ENCODE data around the gene AK1. TPM values are rescaled to one million over a fixed set of nuclear protein-coding genes. Genes with fewer than 3 reads are reported as not detected.
"Not testable (repeated sequence)": the region's sequence is repeated elsewhere in the genome, so short reads cannot be mapped to it uniquely, and the experiment has no call there.

AK1 gene
- total and polyA plus RNA-seq, 2 donors (not counting 3 experiments of a cell fraction or from before 2014, with no cell fraction given) = 115 to 148 TPM

DNA sequence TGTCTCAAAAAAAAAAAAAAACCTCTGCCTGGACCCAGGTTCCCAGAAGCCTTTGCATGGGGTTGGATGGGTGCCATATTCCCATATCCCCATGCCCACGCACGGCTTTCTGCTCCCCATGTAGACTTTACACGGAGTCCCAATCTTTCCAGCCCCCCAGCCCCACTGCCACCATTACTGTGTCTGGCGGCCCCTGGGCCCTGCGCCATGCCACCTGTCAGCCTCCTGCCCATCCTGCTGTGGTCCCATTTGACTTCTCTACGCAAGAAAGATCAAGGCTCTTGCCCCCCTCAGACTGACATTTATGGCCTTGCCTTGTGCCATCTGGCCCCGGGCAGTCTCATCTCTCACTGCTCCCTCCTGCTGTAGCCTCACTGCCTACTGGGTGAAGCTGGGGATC is 6.5 kb upstream of the AK1 start:
- Histone ChIP-seq H4K20me1 (replicated peaks; ENCODE audit: control insufficient read depth, extremely low read depth, insufficient read depth, low read length) (no peaks in the 10 kb centered on the region), H3K9me3 (replicated peaks; ENCODE audit: control insufficient read depth, insufficient read depth, low read length) (no peaks in the 10 kb centered on the region), H3K4me3 (replicated peaks in 1 of 3; ENCODE audit: insufficient read depth in 1 of 3, low read depth in 1 of 3, low read length in 3 of 3) (no peak overlapping the region), H3K9me1 (replicated peaks; ENCODE audit: control insufficient read depth, extremely low read depth, insufficient read depth, low read length) (no peaks in the 10 kb centered on the region), H2AFZ (ENCODE audit: low read depth, low read length) (no peak overlapping the region), H3K4me2 (ENCODE audit: insufficient read depth, low read length) (no peak overlapping the region), H3K27me3 (ENCODE audit: control insufficient read depth in 2 of 2, insufficient read depth in 2 of 2, low read length in 2 of 2) (no peaks in the 10 kb centered on the region), H3K79me2 (ENCODE audit: control insufficient read depth, insufficient read depth, low read length) (no peaks in the 10 kb centered on the region), H3K9ac (replicated peaks; ENCODE audit: extremely low read depth, insufficient read depth, low read length) (no peak overlapping the region), H3K36me3 (ENCODE audit: control insufficient read depth in 2 of 2, extremely low read depth in 1 of 2, insufficient read depth in 2 of 2, low read length in 2 of 2) (peaks cover 8 to 14% of the 10 kb centered on the region in 2 experiments), H3K27ac (ENCODE audit: insufficient read depth, low read depth, low read length) (no peak overlapping the region), H3K4me1 (ENCODE audit: control insufficient read depth, extremely low read depth, insufficient read depth, low read length) (peaks cover 8% of the 10 kb centered on the region)
- intact Hi-C loops (cut with micrococcal nuclease) (loop anchor here (2.0 kb wide), 1 partner anchor 35 kb away; no protein-coding TSS in a partner anchor), dilution Hi-C loops (cut with MboI; ENCODE audit: extremely low pct_ligation_motif_present, low sequenced_read_pairs) (no loop called here)
- FAIRE-seq (no peak), DNase-seq (ENCODE audit: low read depth, low spot score) (no peak)
- CTCF ChIA-PET = interaction anchor here (1.5 to 2.0 kb wide), 2 partner anchors 10 to 149 kb away, joined by 5 to 6 read pairs; partner anchors contain the start of gene TOR2A
- no TSS peak for BruUV-seq (replicated peaks)
- POLR2A ChIA-PET = no interaction called here
- no peak for TF ChIP-seq GATA2 (IDR thresholded peaks at IDR 0.05; ENCODE audit: insufficient read depth, insufficient read length, low read depth, low read length)
- TF ChIP-seq, protein P1, sequence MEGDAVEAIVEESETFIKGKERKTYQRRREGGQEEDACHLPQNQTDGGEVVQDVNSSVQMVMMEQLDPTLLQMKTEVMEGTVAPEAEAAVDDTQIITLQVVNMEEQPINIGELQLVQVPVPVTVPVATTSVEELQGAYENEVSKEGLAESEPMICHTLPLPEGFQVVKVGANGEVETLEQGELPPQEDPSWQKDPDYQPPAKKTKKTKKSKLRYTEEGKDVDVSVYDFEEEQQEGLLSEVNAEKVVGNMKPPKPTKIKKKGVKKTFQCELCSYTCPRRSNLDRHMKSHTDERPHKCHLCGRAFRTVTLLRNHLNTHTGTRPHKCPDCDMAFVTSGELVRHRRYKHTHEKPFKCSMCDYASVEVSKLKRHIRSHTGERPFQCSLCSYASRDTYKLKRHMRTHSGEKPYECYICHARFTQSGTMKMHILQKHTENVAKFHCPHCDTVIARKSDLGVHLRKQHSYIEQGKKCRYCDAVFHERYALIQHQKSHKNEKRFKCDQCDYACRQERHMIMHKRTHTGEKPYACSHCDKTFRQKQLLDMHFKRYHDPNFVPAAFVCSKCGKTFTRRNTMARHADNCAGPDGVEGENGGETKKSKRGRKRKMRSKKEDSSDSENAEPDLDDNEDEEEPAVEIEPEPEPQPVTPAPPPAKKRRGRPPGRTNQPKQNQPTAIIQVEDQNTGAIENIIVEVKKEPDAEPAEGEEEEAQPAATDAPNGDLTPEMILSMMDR (IDR thresholded peaks at IDR 0.05; ENCODE audit: extremely low read depth in 1 of 2, insufficient read depth in 1 of 2, low read depth in 1 of 2, low read length in 2 of 2) = no peak
- TF ChIP-seq, protein P2, sequence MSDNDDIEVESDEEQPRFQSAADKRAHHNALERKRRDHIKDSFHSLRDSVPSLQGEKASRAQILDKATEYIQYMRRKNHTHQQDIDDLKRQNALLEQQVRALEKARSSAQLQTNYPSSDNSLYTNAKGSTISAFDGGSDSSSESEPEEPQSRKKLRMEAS (IDR thresholded peaks at IDR 0.05; ENCODE audit: insufficient read depth, insufficient read length) = no peak
- TF ChIP-seq MYC (IDR thresholded peaks at IDR 0.05; ENCODE audit: low read depth, low read length) = no peak
- TF ChIP-seq POLR2AphosphoS5 (IDR thresholded peaks at IDR 0.05; ENCODE audit: insufficient read depth, low read depth, low read length) = no peak

DNA sequence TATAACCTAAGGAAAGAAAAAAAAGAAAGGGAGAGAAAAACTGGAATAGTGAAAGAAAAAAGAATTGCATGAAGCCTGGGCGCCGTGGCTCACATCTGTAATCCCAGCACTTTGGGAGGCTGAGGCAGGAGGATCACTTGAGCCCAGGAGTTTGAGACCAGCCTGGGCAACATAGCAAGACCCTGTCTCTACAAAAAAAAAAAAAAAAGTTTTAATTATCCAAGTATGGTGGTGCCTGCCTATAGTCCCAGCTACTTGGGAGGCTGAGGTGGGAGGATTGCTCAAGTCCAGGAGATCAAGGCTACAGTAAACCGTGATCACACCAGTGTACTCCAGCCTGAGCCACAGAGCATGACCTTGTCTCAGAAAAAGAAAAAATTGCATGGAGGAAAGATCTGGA is 4.2 kb upstream of the AK1 start:
- H3K4me3 ChIP-seq (replicated peaks in 1 of 3; ENCODE audit: insufficient read depth in 1 of 3, low read depth in 1 of 3, low read length in 3 of 3); dilution Hi-C loops (cut with MboI; ENCODE audit: extremely low pct_ligation_motif_present, low sequenced_read_pairs); H4K20me1 ChIP-seq (replicated peaks; ENCODE audit: control insufficient read depth, extremely low read depth, insufficient read depth, low read length); FAIRE-seq; H3K36me3 ChIP-seq (ENCODE audit: control insufficient read depth in 2 of 2, extremely low read depth in 1 of 2, insufficient read depth in 2 of 2, low read length in 2 of 2); H2AFZ ChIP-seq (ENCODE audit: low read depth, low read length); H3K79me2 ChIP-seq (ENCODE audit: control insufficient read depth, insufficient read depth, low read length); H3K4me2 ChIP-seq (ENCODE audit: insufficient read depth, low read length); DNase-seq (ENCODE audit: low read depth, low spot score); H3K27ac ChIP-seq (ENCODE audit: insufficient read depth, low read depth, low read length); H3K27me3 ChIP-seq (ENCODE audit: control insufficient read depth in 2 of 2, insufficient read depth in 2 of 2, low read length in 2 of 2); POLR2A ChIA-PET; H3K9me1 ChIP-seq (replicated peaks; ENCODE audit: control insufficient read depth, extremely low read depth, insufficient read depth, low read length); BruUV-seq (replicated peaks); H3K9me3 ChIP-seq (replicated peaks; ENCODE audit: control insufficient read depth, insufficient read depth, low read length); H3K9ac ChIP-seq (replicated peaks; ENCODE audit: extremely low read depth, insufficient read depth, low read length): not testable (repeated sequence)
- CTCF ChIA-PET = interaction anchor here (1.8 to 2.3 kb wide), 4 partner anchors 8 to 147 kb away, joined by 6 to 17 read pairs (median 9); partner anchors contain the start of gene TOR2A
- intact Hi-C loops (cut with micrococcal nuclease) = loop anchor here (1.0 to 2.0 kb wide), 2 partner anchors 18 to 37 kb away; partner anchors contain the start of gene ST6GALNAC6
- peaks cover 15% of the 10 kb centered on the region for H3K4me1 ChIP-seq (ENCODE audit: control insufficient read depth, extremely low read depth, insufficient read depth, low read length)

Data from endothelial cell of umbilical vein (primary cell).